ENCODE measurements around the gene PDZD7. TPM values are rescaled to one million over a fixed set of nuclear protein-coding genes. Genes with fewer than 3 reads are reported as not detected.

The PDZD7 gene
- total RNA-seq, 2 donors from 2014 or later: 0.19 to 0.42 TPM

- TF ChIP-seq CTCF (IDR thresholded peaks at IDR 0.05): no peak
- H3K27me3 ChIP-seq: peaks cover 9% of the 10 kb centered on the region
- H3K36me3 ChIP-seq: no peaks in the 10 kb centered on the region
- H3K4me3 ChIP-seq: peak overlapping the region; percentile 60
- peak; percentile 99 for DNase-seq
- H3K9me3 ChIP-seq: no peaks in the 10 kb centered on the region
- peak overlapping the region; percentile 85 to 96 for H3K9ac ChIP-seq (ENCODE audit: low read depth in 2 of 2, low read length in 2 of 2)
- intact Hi-C loops (cut with DNase I): no loop called here
- peak overlapping the region; percentile 94 for H3K27ac ChIP-seq
- H3K4me1 ChIP-seq: peaks cover 27% of the 10 kb centered on the region
Observed at GRCh38 chr10:101060951-101061623, 30.2 kb upstream of the PDZD7 start.

GRCh38 chr10:101060036-101060950 lies 29.4 kb upstream of the PDZD7 start:
- no peaks in the 10 kb centered on the region for H3K9me3 ChIP-seq
- DNase-seq: peak; percentile 97
- peak; percentile 82 for TF ChIP-seq CTCF (IDR thresholded peaks at IDR 0.05)
- peaks cover 9% of the 10 kb centered on the region for H3K27me3 ChIP-seq
- H3K4me3 ChIP-seq: peak overlapping the region; percentile 60
- peak overlapping the region; percentile 85 to 96 for H3K9ac ChIP-seq (ENCODE audit: low read depth in 2 of 2, low read length in 2 of 2)
- intact Hi-C loops (cut with DNase I): no loop called here
- peaks cover 19% of the 10 kb centered on the region for H3K4me1 ChIP-seq
- no peaks in the 10 kb centered on the region for H3K36me3 ChIP-seq
- peak overlapping the region; percentile 94 for H3K27ac ChIP-seq

- no peak for TF ChIP-seq CTCF (IDR thresholded peaks at IDR 0.05)
- Histone ChIP-seq H3K9me3 (no peaks in the 10 kb centered on the region), H3K4me3 (no peak overlapping the region), H3K4me1 (no peaks in the 10 kb centered on the region), H3K27ac (no peak overlapping the region), H3K27me3 (no peaks in the 10 kb centered on the region), H3K9ac (ENCODE audit: low read depth in 2 of 2, low read length in 2 of 2) (no peak overlapping the region), H3K36me3 (no peaks in the 10 kb centered on the region)
- intact Hi-C loops (cut with DNase I): loop anchor here (10.0 kb wide), 1 partner anchor 88 kb away; no protein-coding TSS in a partner anchor
- no peak for DNase-seq
Observed at GRCh38 chr10:101056365-101057151, 25.6 kb upstream of the PDZD7 start.

- Histone ChIP-seq H3K27me3 (no peaks in the 10 kb centered on the region), H3K27ac (no peak overlapping the region), H3K4me1 (no peaks in the 10 kb centered on the region), H3K9ac (ENCODE audit: low read depth in 2 of 2, low read length in 2 of 2) (no peak overlapping the region), H3K36me3 (no peaks in the 10 kb centered on the region), H3K9me3 (no peaks in the 10 kb centered on the region), H3K4me3 (no peak overlapping the region)
- intact Hi-C loops (cut with DNase I): loop anchor here (10.0 kb wide), 1 partner anchor 89 kb away; no protein-coding TSS in a partner anchor
- no peak for DNase-seq
- no peak for TF ChIP-seq CTCF (IDR thresholded peaks at IDR 0.05)
Observed at GRCh38 chr10:101055411-101055810, 24.5 kb upstream of the PDZD7 start.

- H3K9ac ChIP-seq (ENCODE audit: low read depth in 2 of 2, low read length in 2 of 2): no peak overlapping the region
- no peaks in the 10 kb centered on the region for H3K9me3 ChIP-seq
- H3K4me3 ChIP-seq: no peak overlapping the region
- no peaks in the 10 kb centered on the region for H3K36me3 ChIP-seq
- H3K4me1 ChIP-seq: no peaks in the 10 kb centered on the region
- no peak for TF ChIP-seq CTCF (IDR thresholded peaks at IDR 0.05)
- no peak overlapping the region for H3K27ac ChIP-seq
- intact Hi-C loops (cut with DNase I): loop anchor here (10.0 kb wide), 1 partner anchor 90 kb away; no protein-coding TSS in a partner anchor
- no peak for DNase-seq
- peaks cover 3% of the 10 kb centered on the region for H3K27me3 ChIP-seq
Observed at GRCh38 chr10:101054876-101055275, 23.9 kb upstream of the PDZD7 start.
